Subcutaneous adipose tissue (tissue), 4 donors: ENCODE data around the gene PHACTR2. TPM values are rescaled to one million over a fixed set of nuclear protein-coding genes. Genes with fewer than 3 reads are reported as not detected.

ENCODE experiments used
- CTCF ChIP-seq: fragments of 450-650 bp; IDR thresholded peaks from one replicate; pipeline ENCODE4 v1.5.1; 2016; ENCODE audit warnings: low read depth, mild to moderate bottlenecking, control low read depth, antibody characterized with exemption, moderate library complexity
- total RNA-seq, 4 donors: library from RNA; depleted of rRNA; stranded (reverse); fragments of >200 nt; gene quantifications; one replicate each; pipeline ENCODE4 v1.1.0, GENCODE V29; 2016

Gene PHACTR2
- total RNA-seq, 4 donors from 2014 or later = 45.1 to 73.2 (median 52.8) TPM

GRCh38 chr6:143726015-143726647, 48.4 kb downstream of the PHACTR2 start:
- no peak for TF ChIP-seq CTCF

DNA sequence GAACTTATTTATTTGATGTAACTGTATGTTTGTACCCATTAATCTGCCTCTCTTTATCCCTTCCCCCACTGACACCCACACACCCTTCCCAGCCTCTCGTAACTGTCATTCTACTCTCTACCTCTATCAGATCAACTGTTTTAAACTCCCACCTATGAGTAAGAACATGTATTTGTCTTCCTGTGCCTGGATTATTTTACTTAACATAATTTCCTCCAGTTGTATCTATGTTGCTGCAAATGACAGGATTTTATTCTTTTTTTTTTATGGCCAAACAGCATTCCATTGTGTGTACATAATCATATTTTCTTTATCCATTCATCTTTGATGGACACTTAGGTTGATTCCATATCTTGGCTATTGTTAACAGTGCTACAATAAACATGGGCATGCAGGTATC, 49.3 kb downstream of the PHACTR2 start:
- TF ChIP-seq CTCF = no peak

- no peak for TF ChIP-seq CTCF
These were observed 54.0 kb downstream of the PHACTR2 start for GRCh38 chr6:143731789-143732188.

- no peak for TF ChIP-seq CTCF
These were observed 54.8 kb downstream of the PHACTR2 start for GRCh38 chr6:143732536-143732935.

- TF ChIP-seq CTCF = no peak
These were observed 55.7 kb downstream of the PHACTR2 start for GRCh38 chr6:143733510-143733909.

- TF ChIP-seq CTCF = no peak
These were observed 56.9 kb downstream of the PHACTR2 start for GRCh38 chr6:143734641-143735063.

DNA sequence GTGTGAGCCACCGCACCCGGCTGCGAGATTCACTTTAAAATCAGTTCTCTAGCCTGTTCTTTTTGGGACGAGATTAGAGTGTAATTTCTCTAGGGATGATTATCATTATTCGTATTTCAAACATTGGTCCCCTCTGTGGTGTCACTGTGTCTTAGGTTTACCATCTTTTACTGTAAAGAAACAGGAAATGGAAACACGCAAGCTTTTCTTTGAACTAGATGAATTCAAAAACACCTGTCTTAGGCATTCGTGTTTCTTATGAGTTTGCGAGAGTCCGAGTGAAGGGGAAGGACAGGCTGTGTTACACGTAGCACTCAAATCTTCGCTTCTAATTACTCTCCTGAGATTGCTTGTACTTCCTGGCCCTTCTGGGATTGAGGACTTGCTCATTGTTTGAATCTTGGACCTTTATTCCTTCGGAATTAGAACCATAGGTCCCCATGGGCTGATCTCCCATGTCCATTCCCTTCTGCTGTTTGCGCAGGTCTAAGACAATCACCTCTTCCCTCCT, 61.6 kb downstream of the PHACTR2 start:
- no peak for TF ChIP-seq CTCF
